ENCODE data around the gene PRG2. TPM values are rescaled to one million over a fixed set of nuclear protein-coding genes. Genes with fewer than 3 reads are reported as not detected.

PRG2 gene
- total RNA-seq, 4 donors from 2014 or later = 0.36 to 1.8 TPM; not detected in 2

DNA sequence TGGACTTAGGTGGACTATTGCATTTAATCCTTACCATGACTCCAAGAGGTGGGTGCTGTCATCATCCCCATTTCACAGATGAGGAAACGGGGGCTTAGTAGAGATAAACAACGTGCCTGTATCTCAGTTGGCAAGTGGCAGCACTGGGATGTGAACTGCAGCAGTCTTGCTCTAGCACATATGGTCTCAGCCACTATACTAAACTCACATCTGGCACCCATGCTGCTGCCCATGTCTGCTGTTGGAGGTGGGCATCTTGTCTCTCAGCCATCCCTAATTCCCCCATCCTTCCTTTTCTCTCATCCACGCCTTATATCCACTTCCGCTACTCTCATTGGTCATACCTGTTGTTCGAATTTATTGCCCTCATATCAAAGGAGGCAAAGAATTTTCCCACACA, 13.3 kb downstream of the PRG2 start:
- TF ChIP-seq POLR2A (IDR thresholded peaks at IDR 0.05) (no peak), EP300 (IDR thresholded peaks at IDR 0.05) (no peak), POLR2AphosphoS5 (IDR thresholded peaks at IDR 0.05) (no peak)
- TF ChIP-seq, protein P1, sequence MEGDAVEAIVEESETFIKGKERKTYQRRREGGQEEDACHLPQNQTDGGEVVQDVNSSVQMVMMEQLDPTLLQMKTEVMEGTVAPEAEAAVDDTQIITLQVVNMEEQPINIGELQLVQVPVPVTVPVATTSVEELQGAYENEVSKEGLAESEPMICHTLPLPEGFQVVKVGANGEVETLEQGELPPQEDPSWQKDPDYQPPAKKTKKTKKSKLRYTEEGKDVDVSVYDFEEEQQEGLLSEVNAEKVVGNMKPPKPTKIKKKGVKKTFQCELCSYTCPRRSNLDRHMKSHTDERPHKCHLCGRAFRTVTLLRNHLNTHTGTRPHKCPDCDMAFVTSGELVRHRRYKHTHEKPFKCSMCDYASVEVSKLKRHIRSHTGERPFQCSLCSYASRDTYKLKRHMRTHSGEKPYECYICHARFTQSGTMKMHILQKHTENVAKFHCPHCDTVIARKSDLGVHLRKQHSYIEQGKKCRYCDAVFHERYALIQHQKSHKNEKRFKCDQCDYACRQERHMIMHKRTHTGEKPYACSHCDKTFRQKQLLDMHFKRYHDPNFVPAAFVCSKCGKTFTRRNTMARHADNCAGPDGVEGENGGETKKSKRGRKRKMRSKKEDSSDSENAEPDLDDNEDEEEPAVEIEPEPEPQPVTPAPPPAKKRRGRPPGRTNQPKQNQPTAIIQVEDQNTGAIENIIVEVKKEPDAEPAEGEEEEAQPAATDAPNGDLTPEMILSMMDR (IDR thresholded peaks at IDR 0.05) = no peak
- DNase-seq (ENCODE audit: low spot score in 2 of 2) = no peak
- WGBS = 50% methylated on average over 5 of the region's 5 CpGs
- H3K27me3 ChIP-seq = no peaks in the 10 kb centered on the region
- H3K36me3 ChIP-seq = no peaks in the 10 kb centered on the region
- H3K9me3 ChIP-seq = no peaks in the 10 kb centered on the region
- no peak overlapping the region for H3K27ac ChIP-seq
- H3K4me1 ChIP-seq = no peaks in the 10 kb centered on the region
- no peak overlapping the region for H3K4me3 ChIP-seq

DNA sequence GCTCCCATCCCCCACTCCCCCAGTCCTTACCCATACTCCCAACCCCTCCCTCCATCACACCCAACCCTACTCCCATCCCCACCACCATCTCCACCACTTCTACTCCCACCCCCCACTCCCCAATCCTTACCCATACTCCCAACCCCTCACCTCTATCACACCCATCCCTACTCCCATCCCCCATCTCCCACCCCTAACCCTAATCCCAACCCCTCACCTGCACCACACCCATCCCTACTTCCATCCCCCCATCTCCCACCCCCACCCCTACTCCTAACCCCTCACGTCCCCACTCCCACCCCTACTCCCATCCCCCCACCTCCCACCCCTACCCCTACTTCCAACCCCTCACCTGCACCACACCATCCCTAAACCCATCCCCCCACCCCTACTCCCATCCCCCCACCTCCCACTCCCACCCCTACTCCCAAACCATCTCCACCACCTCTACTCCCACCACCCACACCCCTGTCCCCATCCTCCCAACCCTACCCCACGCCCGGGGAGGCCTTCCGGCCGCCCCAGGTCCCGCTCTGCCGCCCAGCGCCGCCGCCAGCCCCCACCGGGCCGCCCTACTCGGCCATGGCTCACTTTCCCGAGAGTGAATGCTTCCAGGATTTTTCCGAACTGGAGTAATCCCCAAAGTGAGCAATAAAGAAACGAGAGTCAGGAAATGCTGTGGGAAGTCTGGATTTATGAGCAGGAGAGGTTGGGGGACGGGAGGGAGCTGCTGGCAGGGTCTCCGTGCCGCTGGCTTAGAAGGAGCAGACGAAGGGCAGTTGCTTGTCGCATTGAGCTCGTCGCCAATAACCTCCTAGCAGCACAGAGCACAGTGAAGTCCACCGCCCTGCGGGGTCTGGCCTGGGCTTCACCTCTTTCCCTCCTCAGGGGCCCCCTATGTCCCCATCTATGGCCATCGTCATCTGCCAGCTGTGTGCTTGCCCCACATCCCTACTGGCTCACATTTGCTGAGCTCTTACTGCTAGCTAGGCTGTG, 14.1 kb downstream of the PRG2 start:
- Histone ChIP-seq H3K27ac (no peak overlapping the region), H3K36me3 (no peaks in the 10 kb centered on the region), H3K4me3 (no peak overlapping the region), H3K4me1 (no peaks in the 10 kb centered on the region), H3K27me3 (no peaks in the 10 kb centered on the region), H3K9me3 (no peaks in the 10 kb centered on the region)
- 39% methylated on average over 14 of the region's 26 CpGs for WGBS
- DNase-seq (ENCODE audit: low spot score in 2 of 2) = no peak
- TF ChIP-seq EP300 (IDR thresholded peaks at IDR 0.05) = no peak

DNA sequence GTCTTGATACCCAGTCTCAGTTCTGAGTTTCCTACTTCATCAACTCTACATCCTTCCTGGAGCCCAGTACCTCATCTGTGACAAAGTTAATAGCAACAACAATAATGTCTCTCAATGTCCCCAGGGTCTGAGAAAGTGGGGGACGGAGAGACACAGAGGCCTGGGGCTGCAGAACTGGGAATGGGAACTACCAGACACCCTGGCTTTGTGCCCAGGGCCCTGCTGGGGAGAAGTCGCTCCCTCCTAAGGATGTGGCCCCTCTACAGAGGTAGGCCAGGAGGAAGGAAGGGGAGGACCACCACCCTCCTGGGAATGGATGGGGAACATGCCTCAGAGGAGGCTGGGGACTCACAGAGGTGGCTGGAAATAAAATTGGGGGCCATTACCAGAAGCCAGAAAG, 15.0 kb downstream of the PRG2 start:
- DNase-seq (ENCODE audit: low spot score in 2 of 2) = no peak
- H3K4me1 ChIP-seq = no peaks in the 10 kb centered on the region
- no peak for TF ChIP-seq POLR2A (IDR thresholded peaks at IDR 0.05)
- TF ChIP-seq, protein P1 (IDR thresholded peaks at IDR 0.05) = no peak
- TF ChIP-seq EP300 (IDR thresholded peaks at IDR 0.05) = no peak
- TF ChIP-seq POLR2AphosphoS5 (IDR thresholded peaks at IDR 0.05) = no peak
- no peaks in the 10 kb centered on the region for H3K9me3 ChIP-seq
- no peaks in the 10 kb centered on the region for H3K27me3 ChIP-seq
- no peaks in the 10 kb centered on the region for H3K36me3 ChIP-seq
- WGBS = 68% methylated on average over 2 of the region's 2 CpGs
- no peak overlapping the region for H3K27ac ChIP-seq
- no peak overlapping the region for H3K4me3 ChIP-seq

DNA sequence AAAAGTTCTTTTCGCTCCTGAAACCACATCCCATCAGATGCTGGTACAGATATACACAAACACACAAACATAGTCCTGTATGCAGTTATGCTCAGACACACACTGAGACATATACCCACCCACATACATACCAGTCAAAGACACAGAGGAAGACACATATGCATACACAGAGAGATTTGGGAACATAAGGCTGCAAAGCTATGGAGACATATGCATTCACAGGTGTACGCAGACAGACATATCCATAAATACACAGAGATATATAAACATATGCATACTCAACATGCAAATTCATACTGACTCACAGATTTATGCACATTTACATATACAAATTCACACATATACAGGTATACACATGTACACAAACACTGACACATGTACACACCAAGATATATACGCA, 15.5 kb downstream of the PRG2 start:
- no peaks in the 10 kb centered on the region for H3K9me3 ChIP-seq
- no peaks in the 10 kb centered on the region for H3K36me3 ChIP-seq
- no peak overlapping the region for H3K27ac ChIP-seq
- no peak overlapping the region for H3K4me3 ChIP-seq
- WGBS = 76% methylated on average over 3 of the region's 3 CpGs
- no peaks in the 10 kb centered on the region for H3K4me1 ChIP-seq
- TF ChIP-seq, protein P1 (IDR thresholded peaks at IDR 0.05) = no peak
- TF ChIP-seq POLR2A (IDR thresholded peaks at IDR 0.05) (no peak), EP300 (IDR thresholded peaks at IDR 0.05) (no peak), POLR2AphosphoS5 (IDR thresholded peaks at IDR 0.05) (no peak)
- no peak for DNase-seq (ENCODE audit: low spot score in 2 of 2)
- no peaks in the 10 kb centered on the region for H3K27me3 ChIP-seq

DNA sequence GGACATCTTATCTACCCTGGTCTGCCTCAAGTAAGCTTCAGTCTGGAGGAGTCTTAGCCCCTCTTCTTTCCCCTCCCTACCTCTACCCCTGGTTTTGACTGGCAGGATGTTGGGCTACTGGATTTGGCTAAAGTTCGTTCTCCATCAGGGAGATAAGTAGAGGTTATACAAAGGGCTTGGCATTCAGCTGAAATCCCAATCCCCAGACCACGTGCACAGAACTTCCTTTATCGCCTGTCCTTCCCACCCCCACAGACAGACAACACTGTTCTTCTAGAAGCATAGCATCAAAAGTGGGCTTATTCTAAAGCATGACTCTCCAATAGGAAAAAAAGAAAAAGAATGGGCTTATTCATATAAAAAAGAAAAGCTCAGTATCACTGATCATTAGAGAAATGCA, 17.3 kb downstream of the PRG2 start:
- TF ChIP-seq, protein P1 (IDR thresholded peaks at IDR 0.05) = no peak
- TF ChIP-seq EP300 (IDR thresholded peaks at IDR 0.05) (no peak), POLR2A (IDR thresholded peaks at IDR 0.05) (no peak), POLR2AphosphoS5 (IDR thresholded peaks at IDR 0.05) (no peak)
- H3K4me3 ChIP-seq = no peak overlapping the region
- DNase-seq (ENCODE audit: low spot score in 2 of 2) = no peak
- H3K9me3 ChIP-seq = no peaks in the 10 kb centered on the region
- no peaks in the 10 kb centered on the region for H3K27me3 ChIP-seq
- no peaks in the 10 kb centered on the region for H3K36me3 ChIP-seq
- H3K27ac ChIP-seq = no peak overlapping the region
- 59% methylated on average over 3 of the region's 3 CpGs for WGBS
- H3K4me1 ChIP-seq = no peaks in the 10 kb centered on the region
